Subcutaneous adipose tissue (tissue), 4 donors: Measurements from ENCODE around the gene COL6A2. TPM values are rescaled to one million over a fixed set of nuclear protein-coding genes. Genes with fewer than 3 reads are reported as not detected.

Experiments used
- CTCF ChIP-seq: fragments of 450-650 bp; IDR thresholded peaks from one replicate; pipeline ENCODE4 v1.5.1; 2016; ENCODE audit warnings: low read depth, mild to moderate bottlenecking, control low read depth, antibody characterized with exemption, moderate library complexity
- total RNA-seq, 4 donors: library from RNA; depleted of rRNA; stranded (reverse); fragments of >200 nt; gene quantifications; one replicate each; pipeline ENCODE4 v1.1.0, GENCODE V29; 2016

Gene COL6A2
- total RNA-seq, 4 donors from 2014 or later = 223 to 1,493 (median 826) TPM

- TF ChIP-seq CTCF = no peak
Observed at GRCh38 chr21:46067505-46068201, 30.3 kb upstream of the COL6A2 start.

DNA sequence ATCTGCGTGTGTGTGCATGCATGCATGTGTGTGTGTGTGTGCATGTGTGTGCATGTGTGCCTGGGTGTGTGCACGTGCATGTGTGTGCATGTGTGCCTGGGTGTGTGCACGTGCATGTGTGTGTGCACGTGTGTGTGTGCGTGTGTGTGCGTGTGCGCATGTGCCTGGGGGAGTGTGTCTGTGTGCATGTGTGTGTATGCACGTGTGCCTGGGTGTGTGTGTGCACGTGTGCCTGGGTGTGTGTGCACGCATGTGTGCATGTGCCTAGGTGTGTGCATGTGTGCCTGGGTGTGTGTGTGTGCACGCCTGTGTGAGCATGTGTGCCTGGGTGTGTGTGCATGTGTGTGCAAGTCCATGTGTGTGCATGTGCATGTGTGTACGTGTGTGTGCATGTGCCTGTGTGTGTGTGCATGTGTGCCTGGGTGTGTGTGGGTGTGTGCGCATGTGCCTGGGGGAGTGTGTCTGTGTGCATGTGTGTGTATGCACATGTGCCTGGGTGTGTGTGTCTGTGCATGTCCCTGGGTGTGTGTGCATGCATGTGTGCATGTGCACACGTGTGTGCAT is 29.3 kb upstream of the COL6A2 start:
- TF ChIP-seq CTCF = no peak

GRCh38 chr21:46069166-46069565 is 28.7 kb upstream of the COL6A2 start:
- no peak for TF ChIP-seq CTCF

- no peak for TF ChIP-seq CTCF
Observed at GRCh38 chr21:46069719-46070279, 28.1 kb upstream of the COL6A2 start.

DNA sequence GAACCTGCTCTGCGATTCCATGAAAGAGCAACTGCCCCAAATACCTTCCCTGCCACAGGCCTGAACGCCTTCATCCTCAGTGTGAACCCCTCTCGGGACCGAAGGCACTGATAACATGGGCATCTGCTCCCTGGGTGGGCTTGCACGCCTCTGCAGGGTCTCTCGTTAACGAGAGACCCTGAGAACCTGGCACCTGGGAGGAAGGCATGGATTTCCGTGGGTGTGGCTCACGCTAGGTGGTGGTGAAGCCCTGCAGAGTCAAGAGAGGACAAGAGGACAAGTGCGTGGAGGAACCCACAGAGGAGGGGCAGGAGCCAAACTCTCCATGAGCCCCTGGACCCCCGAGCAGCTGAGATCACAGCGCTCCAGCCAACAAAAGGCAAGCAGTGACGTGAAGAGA is 26.8 kb upstream of the COL6A2 start:
- TF ChIP-seq CTCF = no peak

DNA sequence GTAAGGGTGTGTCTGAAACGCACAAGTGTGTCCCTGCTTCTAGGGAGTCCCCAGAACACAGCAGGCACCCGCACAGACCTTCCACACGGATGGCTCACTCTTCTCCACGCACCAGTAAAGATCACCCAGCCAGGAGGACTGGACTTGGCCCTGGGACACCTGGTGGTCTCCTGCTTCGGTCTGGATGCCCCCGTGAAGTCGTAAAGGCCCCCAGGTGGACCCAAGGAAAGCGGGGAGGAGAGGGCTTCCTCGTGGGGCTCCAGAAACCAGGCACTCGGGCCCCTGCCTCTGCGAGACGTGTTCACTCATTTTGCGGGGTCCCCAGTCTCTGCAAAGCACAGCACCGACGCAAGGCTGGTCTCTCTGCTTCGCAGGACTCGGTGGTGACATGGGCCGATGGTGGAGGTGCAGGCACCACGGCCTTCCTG is 20.2 kb upstream of the COL6A2 start:
- no peak for TF ChIP-seq CTCF

DNA sequence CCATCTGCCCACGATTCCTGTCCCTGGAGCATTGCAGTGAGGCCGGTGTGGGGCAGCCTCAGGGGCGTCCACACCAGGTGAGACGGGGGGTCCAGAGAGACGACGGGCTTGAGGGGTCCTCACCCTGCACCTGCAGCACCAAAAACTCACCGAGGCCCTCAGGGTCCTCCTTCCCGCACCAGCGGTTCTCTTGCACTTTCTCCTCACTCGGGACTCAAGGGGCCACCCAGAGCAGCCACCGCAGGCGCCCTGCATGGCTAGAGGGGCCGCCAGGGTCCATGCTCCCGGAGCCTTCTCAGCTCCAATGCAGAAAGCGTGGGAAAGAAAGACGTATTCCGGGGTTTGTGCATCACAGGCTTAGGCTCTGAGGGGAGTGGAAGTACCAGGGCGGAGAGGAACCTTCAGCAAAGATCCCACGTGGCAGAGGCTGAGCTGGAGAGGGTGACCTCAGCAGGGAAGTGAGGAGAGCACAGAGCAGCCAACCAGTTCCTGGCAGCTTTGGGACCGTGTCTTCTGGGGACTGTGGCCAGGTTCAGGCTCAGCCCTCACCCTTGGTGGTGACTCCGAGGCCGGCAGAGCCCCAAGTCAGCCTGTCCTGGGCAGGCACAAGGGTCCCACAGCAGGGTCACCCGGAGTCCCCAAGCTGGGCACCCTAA is 19.5 kb upstream of the COL6A2 start:
- TF ChIP-seq CTCF = no peak
